GM12864 (cell line): Measurements from ENCODE around the gene TTI1.

Experiments
- DNase-seq: peaks from one replicate; pipeline ENCODE4 v3.0.0-alpha.2; 2011; ENCODE audit warnings: low read depth
- H3K4me3 ChIP-seq: 2 replicates; pipeline ENCODE4 v1.5.1; 2011; ENCODE audit warnings: mild to moderate bottlenecking, low read depth, low read length, control low read depth
- CTCF ChIP-seq: IDR thresholded peaks from 2 replicates; pipeline ENCODE4 v1.5.1; 2011; ENCODE audit warnings: low read depth, mild to moderate bottlenecking, moderate library complexity, low read length, control low read depth, inconsistent platforms; ENCODE audit errors: missing control alignments

TTI1 gene

GRCh38 chr20:38063911-38064530, 30.8 kb upstream of the TTI1 start:
- no peak for DNase-seq

GRCh38 chr20:38062890-38063289, 29.6 kb upstream of the TTI1 start:
- DNase-seq: no peak
- no peak for TF ChIP-seq CTCF
- no peak overlapping the region for H3K4me3 ChIP-seq

More at GRCh38 chr20:38063911-38064530, 30.8 kb upstream of the TTI1 start:
- no peak for TF ChIP-seq CTCF
- H3K4me3 ChIP-seq: peak overlapping the region; percentile 9; the same call in 1 of the 2 replicates

GRCh38 chr20:38061109-38061508, 27.9 kb upstream of the TTI1 start:
- no peak for DNase-seq
- no peak for TF ChIP-seq CTCF
- H3K4me3 ChIP-seq: no peak overlapping the region

GRCh38 chr20:38060536-38060935, 27.3 kb upstream of the TTI1 start:
- TF ChIP-seq CTCF: no peak
- no peak for DNase-seq
- no peak overlapping the region for H3K4me3 ChIP-seq

GRCh38 chr20:38059832-38060231, 26.6 kb upstream of the TTI1 start:
- no peak for DNase-seq
- no peak for TF ChIP-seq CTCF
- H3K4me3 ChIP-seq: no peak overlapping the region

GRCh38 chr20:38057351-38057972, 24.2 kb upstream of the TTI1 start:
- no peak for DNase-seq
- peak; percentile 87 for TF ChIP-seq CTCF
- H3K4me3 ChIP-seq: no peak overlapping the region

GRCh38 chr20:38055848-38056247, 22.6 kb upstream of the TTI1 start:
- DNase-seq: no peak
- no peak overlapping the region for H3K4me3 ChIP-seq
- no peak for TF ChIP-seq CTCF
